ENCODE measurements around the gene EMP1. TPM values are rescaled to one million over a fixed set of nuclear protein-coding genes. Genes with fewer than 3 reads are reported as not detected.
A peak's percentile ranks its signal among the peaks of the same experiment; 100 is the strongest.

The EMP1 gene
- total RNA-seq, 1 donor = 75.6 TPM

GRCh38 chr12:13211859-13212664, 15.5 kb downstream of the EMP1 start:
- no peak overlapping the region for H3K4me3 ChIP-seq (ENCODE audit: low read depth, low read length)
- TF ChIP-seq CTCF (IDR thresholded peaks at IDR 0.05; ENCODE audit: insufficient read depth, low read depth, low read length) = peak; percentile 79
- peak; percentile 80 for DNase-seq (ENCODE audit: low read depth)

DNA sequence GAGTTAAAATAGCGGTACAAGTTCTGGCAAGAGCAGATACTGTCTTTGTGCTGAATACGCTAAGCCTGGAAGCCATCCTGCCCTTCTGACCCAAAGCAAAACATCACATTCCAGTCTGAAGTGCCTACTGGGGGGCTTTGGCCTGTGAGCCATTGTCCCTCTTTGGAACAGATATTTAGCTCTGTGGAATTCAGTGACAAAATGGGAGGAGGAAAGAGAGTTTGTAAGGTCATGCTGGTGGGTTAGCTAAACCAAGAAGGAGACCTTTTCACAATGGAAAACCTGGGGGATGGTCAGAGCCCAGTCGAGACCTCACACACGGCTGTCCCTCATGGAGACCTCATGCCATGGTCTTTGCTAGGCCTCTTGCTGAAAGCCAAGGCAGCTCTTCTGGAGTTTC, 18.5 kb downstream of the EMP1 start:
- DNase-seq (ENCODE audit: low read depth) = no peak
- no peak overlapping the region for H3K4me3 ChIP-seq (ENCODE audit: low read depth, low read length)
- TF ChIP-seq CTCF (IDR thresholded peaks at IDR 0.05; ENCODE audit: insufficient read depth, low read depth, low read length) = no peak

DNA sequence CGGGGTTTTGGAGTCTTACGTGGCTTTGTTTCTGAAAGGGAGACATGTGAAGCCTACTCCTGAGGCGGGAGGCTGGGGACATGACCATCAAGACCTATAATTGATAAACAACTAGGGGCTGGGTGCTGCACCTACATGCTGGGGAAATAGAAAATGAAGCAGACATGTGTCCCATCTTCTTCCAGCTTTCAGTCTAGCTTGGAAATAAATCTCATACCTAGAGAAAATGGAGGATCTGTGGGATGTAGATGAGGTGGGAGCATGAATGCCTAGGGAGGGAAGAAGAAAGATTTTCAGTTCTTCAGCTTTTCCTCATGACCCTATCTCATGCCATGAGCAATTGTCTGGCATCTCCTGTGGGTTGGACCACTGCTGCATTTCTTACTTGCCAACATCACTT, 22.1 kb downstream of the EMP1 start:
- TF ChIP-seq CTCF (IDR thresholded peaks at IDR 0.05; ENCODE audit: insufficient read depth, low read depth, low read length) = no peak
- DNase-seq (ENCODE audit: low read depth) = no peak
- no peak overlapping the region for H3K4me3 ChIP-seq (ENCODE audit: low read depth, low read length)

GRCh38 chr12:13219320-13219719, 22.8 kb downstream of the EMP1 start:
- DNase-seq (ENCODE audit: low read depth) = no peak
- TF ChIP-seq CTCF (IDR thresholded peaks at IDR 0.05; ENCODE audit: insufficient read depth, low read depth, low read length) = no peak

GRCh38 chr12:13220838-13221237, 24.3 kb downstream of the EMP1 start:
- DNase-seq (ENCODE audit: low read depth) = no peak
- no peak for TF ChIP-seq CTCF (IDR thresholded peaks at IDR 0.05; ENCODE audit: insufficient read depth, low read depth, low read length)
- H3K4me3 ChIP-seq (ENCODE audit: low read depth, low read length) = no peak overlapping the region

More at GRCh38 chr12:13219320-13219719, 22.8 kb downstream of the EMP1 start:
- H3K4me3 ChIP-seq (ENCODE audit: low read depth, low read length) = no peak overlapping the region

DNA sequence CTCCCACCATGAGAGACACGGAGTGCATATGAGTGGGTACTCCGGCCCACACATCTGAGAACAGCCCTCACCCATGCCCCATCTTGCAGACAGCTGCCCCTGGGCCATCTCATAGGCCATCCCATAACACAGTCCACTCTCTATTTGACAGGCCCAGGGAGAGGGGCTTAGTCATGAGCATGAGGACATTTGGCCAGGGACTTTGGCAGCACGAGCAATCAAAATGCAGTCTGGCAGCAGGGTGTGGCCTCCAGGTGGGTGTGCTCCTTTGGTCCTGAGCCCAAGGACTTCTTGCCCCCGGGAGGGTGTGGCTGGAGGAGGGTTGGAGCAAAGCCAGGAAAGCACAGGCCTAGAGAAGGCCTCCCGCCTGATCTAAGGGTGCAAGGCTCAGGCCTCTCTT, 25.6 kb downstream of the EMP1 start:
- TF ChIP-seq CTCF (IDR thresholded peaks at IDR 0.05; ENCODE audit: insufficient read depth, low read depth, low read length) = no peak
- no peak for DNase-seq (ENCODE audit: low read depth)
- H3K4me3 ChIP-seq (ENCODE audit: low read depth, low read length) = no peak overlapping the region

Data from fibroblast of villous mesenchyme (primary cell).